ENCODE measurements around the gene GSDMA. TPM values are rescaled to one million over a fixed set of nuclear protein-coding genes. Genes with fewer than 3 reads are reported as not detected.

GSDMA gene
- total and polyA plus RNA-seq, 4 experiments from 2014 or later, result 0.23 to 1.1 (median 0.34) TPM

DNA sequence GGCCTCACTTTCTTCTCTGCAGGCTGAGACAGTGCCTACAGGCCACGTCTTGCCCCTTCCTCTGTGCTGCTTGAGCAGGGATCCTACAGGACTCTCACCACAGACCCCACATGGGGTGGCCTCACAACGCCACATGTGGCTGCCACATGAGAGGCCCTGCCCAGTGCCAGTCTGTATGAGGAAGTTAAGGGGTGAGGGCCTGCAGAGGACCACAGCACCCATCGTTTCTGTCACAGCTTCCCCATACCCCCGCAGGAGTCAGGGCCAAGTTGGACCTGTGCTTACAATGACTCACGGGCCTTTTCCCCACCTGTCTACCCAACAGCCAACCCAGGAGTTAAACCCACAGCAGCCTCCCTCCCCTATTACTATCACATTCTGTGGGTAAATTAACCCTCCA, 41.5 kb upstream of the GSDMA start:
- no peak for DNase-seq
- peaks cover 0 to 2% (median 0%) of the 10 kb centered on the region in 8 donors for H3K9me3 Mint-ChIP-seq
- Histone ChIP-seq H3K4me1 (ENCODE audit: insufficient read depth, low read length) (peaks cover 84% of the 10 kb centered on the region), H3K9me3 (ENCODE audit: control insufficient read depth in 1 of 2, low read length in 2 of 2) (no peaks in the 10 kb centered on the region), H3K27me3 (ENCODE audit: insufficient read depth, low read length) (no peaks in the 10 kb centered on the region), H3K36me3 (ENCODE audit: insufficient read depth, low read length) (peaks cover 46% of the 10 kb centered on the region), H3K27ac (ENCODE audit: low read depth, low read length) (peak overlapping the region; percentile 32), H3K4me3 (ENCODE audit: low read length in 2 of 2) (no peak overlapping the region)
- peaks cover 37 to 88% (median 74%) of the 10 kb centered on the region in 4 donors for H3K4me1 Mint-ChIP-seq
- H3K27ac Mint-ChIP-seq, result peak overlapping the region; percentile 72 to 90 (median 82)
- POLR2A ChIA-PET (ENCODE audit: partially characterized antibody), result interaction anchor here (1.5 kb wide), 1 partner anchor 49 kb away, joined by 3 read pairs; no protein-coding TSS in a partner anchor
- no peaks in the 10 kb centered on the region for H3K27me3 Mint-ChIP-seq
- H3K4me3 Mint-ChIP-seq, result peak overlapping the region in 4 of 8 donors; percentile 22 to 68 (median 50)
- H3K36me3 Mint-ChIP-seq, result peaks cover 42 to 57% of the 10 kb centered on the region in 2 donors
- intact Hi-C loops (cut with micrococcal nuclease), result no loop called here
- CTCF ChIA-PET (ENCODE audit: partially characterized antibody), result interaction anchor here (1.5 kb wide), 1 partner anchor 59 kb away, joined by 7 read pairs; the partner anchor contains the start of gene PSMD3

DNA sequence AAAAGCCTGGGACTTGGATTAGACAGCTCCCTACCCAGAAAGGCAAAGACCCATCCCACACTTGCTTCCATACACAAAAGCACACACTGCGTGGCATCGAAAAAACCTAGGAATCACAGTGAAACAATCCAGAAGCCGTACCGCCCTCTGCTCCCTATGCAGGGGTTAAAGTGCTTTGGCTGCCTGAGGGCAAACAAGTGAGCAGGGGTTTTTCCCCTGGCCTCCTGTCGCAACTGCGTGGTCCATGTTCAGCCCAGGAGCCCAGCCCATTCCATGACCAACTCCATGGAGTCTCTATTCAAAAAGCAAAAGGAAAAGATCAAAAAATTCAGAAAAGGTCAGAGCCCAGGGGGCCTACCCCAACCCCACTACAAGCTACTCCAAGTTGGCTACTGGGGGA, 40.8 kb upstream of the GSDMA start:
- intact Hi-C loops (cut with micrococcal nuclease), result no loop called here

DNA sequence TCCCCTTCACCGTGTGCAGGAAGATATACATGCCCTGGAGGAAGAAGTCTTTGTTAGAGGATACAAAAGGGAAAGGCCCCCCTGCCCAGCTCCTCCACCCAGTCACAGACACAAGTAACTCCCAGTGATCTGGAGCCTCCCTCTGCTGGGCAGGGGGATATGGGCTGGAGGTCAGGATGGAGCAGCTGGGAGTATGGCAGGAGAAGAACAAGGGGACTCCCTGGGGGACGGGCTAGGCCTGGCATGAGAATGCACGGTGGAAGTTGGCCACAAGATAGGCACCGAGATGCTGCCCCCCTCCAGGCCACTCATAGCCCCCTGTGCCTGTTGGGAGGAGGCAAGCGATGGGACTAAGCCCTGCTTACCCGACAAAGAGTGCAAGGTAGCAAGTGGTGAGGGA, 39.6 kb upstream of the GSDMA start:
- H3K36me3 ChIP-seq (ENCODE audit: insufficient read depth, low read length), result peaks cover 46% of the 10 kb centered on the region
- Mint-ChIP-seq H3K27ac (peak overlapping the region in 5 of 7 donors; percentile 17 to 79 (median 22)), H3K36me3 (peaks cover 29 to 54% of the 10 kb centered on the region in 2 donors), H3K4me3 (peak overlapping the region in 3 of 8 donors; percentile 15 to 48 (median 34)), H3K9me3 (peaks cover 0 to 2% (median 0%) of the 10 kb centered on the region in 8 donors), H3K4me1 (peaks cover 32 to 87% (median 71%) of the 10 kb centered on the region in 4 donors), H3K27me3 (no peaks in the 10 kb centered on the region)
- ChIA-PET CTCF (ENCODE audit: partially characterized antibody) (no interaction called here), POLR2A (ENCODE audit: partially characterized antibody) (interaction anchor here (1.0 to 1.4 kb wide), 3 partner anchors 57 to 74 kb away, joined by 3 read pairs; partner anchors contain the start of gene PSMD3)
- H3K9me3 ChIP-seq (ENCODE audit: control insufficient read depth in 1 of 2, low read length in 2 of 2), result no peaks in the 10 kb centered on the region
- no peak for DNase-seq
- H3K27ac ChIP-seq (ENCODE audit: low read depth, low read length), result peak overlapping the region; percentile 15
- peaks cover 84% of the 10 kb centered on the region for H3K4me1 ChIP-seq (ENCODE audit: insufficient read depth, low read length)
- intact Hi-C loops (cut with micrococcal nuclease), result no loop called here
- no peaks in the 10 kb centered on the region for H3K27me3 ChIP-seq (ENCODE audit: insufficient read depth, low read length)
- no peak overlapping the region for H3K4me3 ChIP-seq (ENCODE audit: low read length in 2 of 2)

More for the DNA sequence above, 40.8 kb upstream of the GSDMA start:
- Histone ChIP-seq H3K9me3 (ENCODE audit: control insufficient read depth in 1 of 2, low read length in 2 of 2) (no peaks in the 10 kb centered on the region), H3K4me1 (ENCODE audit: insufficient read depth, low read length) (peaks cover 84% of the 10 kb centered on the region), H3K27ac (ENCODE audit: low read depth, low read length) (peak overlapping the region; percentile 32), H3K36me3 (ENCODE audit: insufficient read depth, low read length) (peaks cover 46% of the 10 kb centered on the region), H3K4me3 (ENCODE audit: low read length in 2 of 2) (no peak overlapping the region), H3K27me3 (ENCODE audit: insufficient read depth, low read length) (no peaks in the 10 kb centered on the region)
- H3K36me3 Mint-ChIP-seq, result peaks cover 36 to 59% of the 10 kb centered on the region in 2 donors
- H3K27me3 Mint-ChIP-seq, result no peaks in the 10 kb centered on the region
- peak overlapping the region in 4 of 8 donors; percentile 21 to 68 (median 56) for H3K4me3 Mint-ChIP-seq
- H3K27ac Mint-ChIP-seq, result peak overlapping the region in 5 of 7 donors; percentile 72 to 87 (median 79)
- ChIA-PET POLR2A (ENCODE audit: partially characterized antibody) (interaction anchor here (1.0 to 1.5 kb wide), 2 partner anchors 49 to 57 kb away, joined by 3 read pairs; no protein-coding TSS in a partner anchor), CTCF (ENCODE audit: partially characterized antibody) (interaction anchor here (0.8 to 1.5 kb wide), 3 partner anchors 24 to 191 kb away, joined by 3 to 7 read pairs (median 3); partner anchors contain the start of gene PSMD3)
- H3K4me1 Mint-ChIP-seq, result peaks cover 36 to 90% (median 72%) of the 10 kb centered on the region in 4 donors
- DNase-seq, result no peak
- peaks cover 0 to 2% (median 0%) of the 10 kb centered on the region in 8 donors for H3K9me3 Mint-ChIP-seq

DNA sequence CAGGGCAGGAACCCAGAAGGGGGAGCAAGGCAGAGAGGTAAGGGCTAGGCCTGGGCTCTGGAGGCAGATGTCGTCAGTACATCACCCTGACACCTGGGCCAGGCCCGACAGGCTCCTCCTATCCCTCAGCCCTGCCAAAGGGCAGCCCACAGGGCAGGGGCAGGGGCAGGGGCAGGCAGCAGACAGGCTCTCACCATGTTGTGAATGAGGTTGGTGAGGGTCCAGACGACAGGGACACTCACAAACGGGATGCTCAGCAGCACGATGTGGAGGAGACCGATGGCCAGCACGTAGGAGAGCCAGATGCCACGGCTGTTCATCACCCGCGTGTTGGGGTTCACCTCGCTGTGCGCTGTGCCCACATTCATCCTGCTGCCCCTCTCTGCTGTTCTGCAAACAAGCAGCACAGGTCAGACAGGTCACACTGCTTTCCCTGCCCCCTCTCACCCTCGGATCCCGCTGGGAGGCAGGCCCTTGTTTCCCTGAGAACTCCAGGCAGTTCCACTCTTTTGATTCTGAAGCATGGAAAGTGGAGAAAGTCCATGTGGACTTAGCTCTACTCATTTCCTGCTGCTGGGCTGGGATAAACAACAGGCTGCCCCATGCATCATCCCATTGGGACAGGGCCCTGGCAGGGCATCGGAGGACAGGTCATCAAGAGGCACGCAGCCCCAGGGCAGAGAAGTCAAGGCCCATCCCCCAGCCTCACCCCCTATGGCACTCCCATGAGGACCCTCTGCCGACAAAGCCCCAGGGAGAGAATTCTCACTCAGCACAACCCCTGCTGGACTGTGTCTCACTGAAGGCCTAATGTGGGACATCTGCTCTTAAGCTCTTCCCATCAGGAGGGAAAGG, 38.7 kb upstream of the GSDMA start:
- Mint-ChIP-seq H3K9me3 (peaks cover 0 to 2% (median 0%) of the 10 kb centered on the region in 8 donors), H3K36me3 (peaks cover 24 to 49% of the 10 kb centered on the region in 2 donors), H3K27me3 (no peaks in the 10 kb centered on the region), H3K4me3 (peak overlapping the region in 7 of 8 donors; percentile 76 to 99 (median 94)), H3K27ac (peak overlapping the region in 6 of 7 donors; percentile 95 to 98 (median 96)), H3K4me1 (peaks cover 27 to 82% (median 64%) of the 10 kb centered on the region in 4 donors)
- intact Hi-C loops (cut with micrococcal nuclease), result no loop called here
- no peak for DNase-seq
- Histone ChIP-seq H3K27ac (ENCODE audit: low read depth, low read length) (peak overlapping the region; percentile 82), H3K36me3 (ENCODE audit: insufficient read depth, low read length) (peaks cover 45% of the 10 kb centered on the region), H3K9me3 (ENCODE audit: control insufficient read depth in 1 of 2, low read length in 2 of 2) (no peaks in the 10 kb centered on the region), H3K27me3 (ENCODE audit: insufficient read depth, low read length) (no peaks in the 10 kb centered on the region), H3K4me1 (ENCODE audit: insufficient read depth, low read length) (peaks cover 78% of the 10 kb centered on the region), H3K4me3 (ENCODE audit: low read length in 2 of 2) (no peak overlapping the region)
- ChIA-PET CTCF (ENCODE audit: partially characterized antibody) (no interaction called here), POLR2A (ENCODE audit: partially characterized antibody) (no interaction called here)

DNA sequence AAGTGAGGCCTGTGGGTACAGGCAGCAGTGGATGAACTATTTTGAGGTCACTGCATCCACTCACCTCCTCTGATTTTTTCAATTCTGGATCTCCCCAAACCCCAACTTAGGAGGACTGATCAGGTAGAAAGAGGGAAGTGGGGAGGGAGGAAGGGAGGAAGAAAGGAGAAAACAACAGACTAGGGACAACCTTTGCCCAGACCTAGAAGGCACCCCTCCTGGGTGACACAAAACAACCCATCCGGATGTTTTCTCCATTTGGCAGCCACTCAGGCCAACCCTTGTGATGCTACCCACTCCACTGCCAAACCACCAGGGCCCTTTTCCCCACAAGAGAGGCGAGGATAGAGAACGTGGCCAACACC, 38.1 kb upstream of the GSDMA start:
- Histone ChIP-seq H3K27me3 (ENCODE audit: insufficient read depth, low read length) (no peaks in the 10 kb centered on the region), H3K9me3 (ENCODE audit: control insufficient read depth in 1 of 2, low read length in 2 of 2) (no peaks in the 10 kb centered on the region), H3K4me3 (ENCODE audit: low read length in 2 of 2) (no peak overlapping the region), H3K27ac (ENCODE audit: low read depth, low read length) (peak overlapping the region; percentile 82), H3K36me3 (ENCODE audit: insufficient read depth, low read length) (peaks cover 41% of the 10 kb centered on the region), H3K4me1 (ENCODE audit: insufficient read depth, low read length) (peaks cover 75% of the 10 kb centered on the region)
- POLR2A ChIA-PET (ENCODE audit: partially characterized antibody), result no interaction called here
- CTCF ChIA-PET (ENCODE audit: partially characterized antibody), result interaction anchor here (2.0 kb wide), 1 partner anchor 60 kb away, joined by 9 read pairs; the partner anchor contains the start of gene IKZF3
- Mint-ChIP-seq H3K4me3 (peak overlapping the region; percentile 76 to 99 (median 94)), H3K36me3 (peaks cover 21 to 46% of the 10 kb centered on the region in 2 donors), H3K9me3 (peaks cover 0 to 2% (median 0%) of the 10 kb centered on the region in 8 donors), H3K27me3 (no peaks in the 10 kb centered on the region), H3K27ac (peak overlapping the region; percentile 86 to 98 (median 95)), H3K4me1 (peaks cover 27 to 78% (median 62%) of the 10 kb centered on the region in 4 donors)
- intact Hi-C loops (cut with micrococcal nuclease), result no loop called here
- DNase-seq, result no peak

DNA sequence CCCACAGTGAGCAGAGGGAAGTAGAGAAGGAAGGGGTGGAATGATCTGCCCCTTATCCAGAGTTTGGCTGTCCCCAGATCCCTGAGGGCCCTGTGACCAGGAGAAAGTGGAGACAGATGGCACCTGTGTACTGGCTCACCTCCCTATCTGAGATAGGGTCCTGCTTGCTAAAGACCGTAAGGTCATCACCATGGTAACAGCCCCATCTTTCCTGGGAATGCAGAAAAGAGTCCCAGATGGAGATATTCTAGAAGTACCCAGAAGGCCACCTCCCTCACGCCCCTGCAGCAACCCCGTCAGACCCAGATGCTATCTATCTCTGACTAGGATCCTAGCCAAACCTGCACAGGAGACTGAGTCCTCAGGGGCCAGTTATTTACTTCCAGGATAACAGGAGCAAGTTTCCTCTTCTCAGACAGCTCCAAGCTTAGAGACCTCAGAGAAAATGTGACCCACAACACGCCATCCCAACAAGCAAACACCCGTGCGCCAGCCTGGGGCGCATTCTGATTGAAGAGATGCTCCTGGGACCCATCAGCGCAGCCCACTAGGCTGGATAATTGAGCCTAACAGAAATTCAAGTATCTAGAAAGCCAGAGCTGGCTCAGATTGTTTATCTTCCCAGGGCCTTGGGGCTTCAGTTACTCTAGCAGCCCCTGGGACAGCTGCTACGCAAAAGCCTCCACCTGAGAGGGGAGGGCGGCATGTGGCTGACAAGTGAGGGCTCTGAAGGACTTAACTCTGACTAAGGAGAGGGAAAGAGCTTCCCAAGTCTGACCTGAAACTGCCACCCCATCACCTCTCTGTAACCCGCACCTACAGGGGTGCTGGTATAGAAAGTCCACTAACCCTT, 37.3 kb upstream of the GSDMA start:
- CTCF ChIA-PET (ENCODE audit: partially characterized antibody), result interaction anchor here (1.1 to 2.0 kb wide), 8 partner anchors 14 to 302 kb away, joined by 3 to 9 read pairs (median 4); partner anchors contain the start of genes IKZF3 and PSMD3
- intact Hi-C loops (cut with micrococcal nuclease), result loop anchor here (2.0 kb wide), 1 partner anchor 59 kb away; no protein-coding TSS in a partner anchor
- DNase-seq, result no peak
- no peaks in the 10 kb centered on the region for H3K27me3 ChIP-seq (ENCODE audit: insufficient read depth, low read length)
- Mint-ChIP-seq H3K4me1 (peaks cover 25 to 72% (median 58%) of the 10 kb centered on the region in 4 donors), H3K9me3 (peaks cover 0 to 2% (median 0%) of the 10 kb centered on the region in 8 donors), H3K4me3 (peak overlapping the region; percentile 83 to 99 (median 95)), H3K36me3 (peaks cover 17 to 42% of the 10 kb centered on the region in 2 donors), H3K27ac (peak overlapping the region; percentile 93 to 98 (median 95)), H3K27me3 (no peaks in the 10 kb centered on the region)
- POLR2A ChIA-PET (ENCODE audit: partially characterized antibody), result interaction anchor here (0.9 to 3.3 kb wide), 19 partner anchors 8 to 293 kb away, joined by 3 to 20 read pairs (median 5); partner anchors contain the start of genes GSDMB, IKZF3, PSMD3 and WIPF2
- peaks cover 36% of the 10 kb centered on the region for H3K36me3 ChIP-seq (ENCODE audit: insufficient read depth, low read length)
- H3K4me3 ChIP-seq (ENCODE audit: low read length in 2 of 2), result peak overlapping the region; percentile 79 to 89
- H3K4me1 ChIP-seq (ENCODE audit: insufficient read depth, low read length), result peaks cover 68% of the 10 kb centered on the region
- peak overlapping the region; percentile 82 for H3K27ac ChIP-seq (ENCODE audit: low read depth, low read length)
- H3K9me3 ChIP-seq (ENCODE audit: control insufficient read depth in 1 of 2, low read length in 2 of 2), result no peaks in the 10 kb centered on the region
